Stimulated activated CD8-positive, alpha-beta memory T cell treated with anti-CD3 and anti-CD28 coated beads, Interleukin-4, amount 100 ng/mL, for 4 hours (primary cell): ENCODE measurements around the gene SP140.
A peak's percentile ranks its signal among the peaks of the same experiment; 100 is the strongest.
"Not testable (repeated sequence)": the region's sequence is repeated elsewhere in the genome, so short reads cannot be mapped to it uniquely, and the experiment has no call there.

Source experiments
- DNase-seq, 2 donors: peaks; one replicate each; pipeline ENCODE4 v3.0.0-alpha.2; 2020; ENCODE audit warnings: low read depth in 2 of 2, low spot score in 1 of 2

Gene SP140

GRCh38 chr2:230325316-230326243, 100.0 kb downstream of the SP140 start:
- no peak for DNase-seq

- DNase-seq: peak; percentile 45 to 68
Measured at GRCh38 chr2:230326453-230327417, 101.2 kb downstream of the SP140 start, which contains the start of gene SP140L. TSS of gene SP140L (plus strand) at chr2:230327193. CDS start at chr2:230327270, 77 bp downstream.

DNA sequence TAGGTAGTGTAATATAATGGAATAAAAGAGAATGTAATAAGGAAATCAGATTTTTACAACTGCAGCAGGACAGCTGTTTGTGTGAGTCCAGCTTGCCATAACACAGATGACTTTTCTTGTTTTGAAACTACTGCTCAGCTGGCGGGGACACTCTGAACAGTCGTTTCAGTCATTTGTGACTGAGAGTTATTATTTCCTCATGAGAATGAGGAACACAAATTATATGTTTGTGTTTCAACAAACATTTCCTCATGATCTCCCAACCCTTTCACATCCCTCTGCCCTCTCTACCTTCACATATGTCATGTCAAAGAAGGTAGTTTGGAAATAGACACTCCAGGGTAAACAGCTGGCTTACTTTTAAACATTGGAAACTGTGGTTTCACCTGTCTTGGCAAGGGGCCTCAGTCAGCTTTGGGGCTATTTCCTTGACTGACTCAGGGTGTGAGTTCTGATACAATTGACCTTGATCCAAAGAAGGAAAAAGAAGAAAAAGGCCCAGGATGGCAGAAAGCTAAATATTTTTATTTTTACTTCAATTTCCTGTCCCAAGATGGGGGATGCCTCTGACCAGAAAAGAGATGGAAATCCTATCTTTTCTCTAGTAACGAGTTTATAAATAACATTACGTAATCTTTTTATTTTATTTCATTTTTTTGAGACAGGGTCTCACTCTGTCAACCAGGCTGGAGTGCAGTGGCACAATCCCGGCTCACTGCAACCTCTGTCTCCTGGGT, 102.0 kb downstream of the SP140 start:
- DNase-seq: no peak

DNA sequence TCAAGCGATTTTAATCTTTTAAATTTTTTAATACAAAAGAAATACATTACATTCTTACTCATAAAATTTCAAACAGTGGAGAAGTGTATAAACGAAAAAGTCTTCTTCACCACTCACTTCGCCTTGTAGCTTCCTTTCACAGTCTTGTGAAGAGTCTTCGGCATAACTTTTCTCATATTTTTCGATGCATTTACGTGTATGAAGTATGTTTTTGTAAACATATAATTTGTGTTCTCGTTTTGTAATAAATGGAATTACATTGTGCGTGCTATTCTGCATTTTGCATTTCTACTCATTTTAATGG, 102.6 kb downstream of the SP140 start:
- DNase-seq: no peak

DNA sequence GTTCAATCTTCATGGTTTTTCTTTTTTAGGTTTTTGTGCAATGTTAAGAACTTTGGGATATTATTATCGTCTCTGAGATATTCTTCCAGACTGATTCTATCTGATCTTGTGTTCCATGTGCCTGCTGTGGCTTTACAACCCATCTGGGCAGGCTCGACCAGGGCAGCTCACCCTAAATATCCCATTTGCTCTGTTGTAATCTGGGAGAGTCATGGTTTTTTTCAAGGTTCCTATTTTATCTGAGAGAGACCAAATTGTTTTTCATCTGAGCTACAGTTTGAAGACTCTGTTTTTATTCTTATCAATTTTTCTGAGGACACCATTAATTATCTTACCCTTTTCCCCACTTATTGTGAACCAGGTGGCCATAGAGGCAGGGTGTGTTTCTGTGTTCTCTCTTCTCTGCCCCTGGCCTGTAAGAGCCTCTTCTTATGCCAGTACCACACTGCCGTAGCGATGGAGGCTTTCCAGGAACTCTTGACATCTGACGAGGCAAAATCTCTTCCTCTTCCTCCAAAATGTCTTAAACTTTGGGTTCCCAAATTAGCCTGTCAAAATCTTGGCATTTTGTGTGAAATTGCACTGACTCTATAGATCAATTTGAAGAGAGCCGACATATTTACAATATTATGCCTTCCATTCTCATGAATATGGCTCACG, 104.5 kb downstream of the SP140 start:
- DNase-seq: no peak

DNA sequence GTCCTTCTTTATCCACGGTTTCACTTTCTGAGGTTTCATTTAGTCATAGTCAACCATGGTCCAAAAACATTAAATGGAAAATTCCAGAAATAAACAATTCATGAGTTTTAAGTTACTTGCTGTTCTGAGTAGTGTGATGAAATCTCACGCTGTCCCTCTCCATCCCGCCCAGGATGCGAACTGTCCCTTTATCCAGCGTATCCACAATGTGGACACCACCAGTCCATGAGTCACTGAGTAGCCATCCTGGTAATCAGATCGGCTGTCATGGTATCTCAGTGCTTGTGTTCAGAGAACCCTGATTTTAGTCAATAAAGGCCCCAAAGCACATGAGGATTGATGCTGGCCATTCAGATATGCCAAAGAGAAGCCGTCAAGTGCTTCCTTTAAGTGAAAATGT, 105.2 kb downstream of the SP140 start:
- DNase-seq: no peak

DNA sequence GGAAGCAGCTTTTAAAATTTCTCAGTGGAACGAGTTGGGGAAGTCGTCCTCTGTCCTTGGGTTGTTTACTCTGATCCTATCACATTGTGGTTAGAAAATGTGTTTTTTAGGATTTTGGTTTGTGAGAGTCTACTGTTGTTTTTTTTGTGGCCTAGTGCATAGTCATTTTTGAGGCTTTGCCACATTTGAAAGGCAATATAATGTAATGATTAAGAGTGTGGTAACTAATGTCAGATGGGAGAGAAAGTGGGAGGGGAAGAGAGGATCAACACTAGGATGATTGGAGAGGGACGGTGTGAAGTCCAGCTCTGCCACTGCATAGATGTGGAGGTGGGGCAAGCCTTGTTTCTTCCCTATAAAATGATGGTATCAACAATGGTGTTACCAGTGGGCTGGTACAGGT, 109.9 kb downstream of the SP140 start:
- DNase-seq: no peak

GRCh38 chr2:230335864-230336506, 110.4 kb downstream of the SP140 start:
- no peak for DNase-seq

GRCh38 chr2:230341936-230342528, 116.5 kb downstream of the SP140 start:
- not testable (repeated sequence) for DNase-seq

GRCh38 chr2:230343041-230343624, 117.6 kb downstream of the SP140 start:
- not testable (repeated sequence) for DNase-seq

DNA sequence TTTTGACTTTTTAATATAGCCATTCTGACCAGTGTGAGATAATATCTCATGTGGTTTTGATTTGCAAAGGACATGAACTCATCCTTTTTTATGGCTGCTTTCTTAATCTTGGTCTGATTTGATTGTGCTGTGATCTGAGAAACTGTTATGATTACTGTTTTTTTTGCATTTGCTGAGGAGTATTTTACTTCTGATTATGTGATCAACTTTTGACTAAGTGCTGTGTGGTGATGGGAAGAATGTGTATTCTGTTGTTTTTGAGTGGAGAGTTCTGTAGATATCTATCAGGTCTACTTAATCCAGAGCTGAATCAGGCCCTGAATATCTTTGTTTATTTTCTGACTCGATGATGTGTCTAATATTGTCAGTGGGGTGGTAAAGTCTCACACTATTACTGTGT, 118.2 kb downstream of the SP140 start:
- no peak for DNase-seq

DNA sequence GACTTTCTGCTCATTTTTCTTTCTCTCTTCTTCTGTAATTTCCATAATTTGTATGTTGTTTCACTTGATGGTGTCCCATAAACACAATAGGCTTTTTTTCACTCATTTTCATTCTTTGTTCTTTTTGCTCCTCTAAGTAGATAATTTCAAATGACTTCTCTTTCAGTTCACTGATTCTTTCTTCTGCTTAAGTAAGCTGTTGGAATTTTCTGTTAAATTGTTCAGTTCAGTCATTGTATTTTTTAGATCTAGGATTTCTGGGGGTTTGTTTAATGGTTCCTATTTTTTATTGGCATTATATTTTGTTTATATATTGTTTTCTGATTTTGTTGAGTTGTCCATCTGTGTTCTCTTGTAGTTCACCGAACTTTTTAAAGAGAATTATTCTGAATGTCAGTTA, 120.9 kb downstream of the SP140 start:
- no peak for DNase-seq

GRCh38 chr2:230346921-230347533, 121.5 kb downstream of the SP140 start:
- DNase-seq: no peak

DNA sequence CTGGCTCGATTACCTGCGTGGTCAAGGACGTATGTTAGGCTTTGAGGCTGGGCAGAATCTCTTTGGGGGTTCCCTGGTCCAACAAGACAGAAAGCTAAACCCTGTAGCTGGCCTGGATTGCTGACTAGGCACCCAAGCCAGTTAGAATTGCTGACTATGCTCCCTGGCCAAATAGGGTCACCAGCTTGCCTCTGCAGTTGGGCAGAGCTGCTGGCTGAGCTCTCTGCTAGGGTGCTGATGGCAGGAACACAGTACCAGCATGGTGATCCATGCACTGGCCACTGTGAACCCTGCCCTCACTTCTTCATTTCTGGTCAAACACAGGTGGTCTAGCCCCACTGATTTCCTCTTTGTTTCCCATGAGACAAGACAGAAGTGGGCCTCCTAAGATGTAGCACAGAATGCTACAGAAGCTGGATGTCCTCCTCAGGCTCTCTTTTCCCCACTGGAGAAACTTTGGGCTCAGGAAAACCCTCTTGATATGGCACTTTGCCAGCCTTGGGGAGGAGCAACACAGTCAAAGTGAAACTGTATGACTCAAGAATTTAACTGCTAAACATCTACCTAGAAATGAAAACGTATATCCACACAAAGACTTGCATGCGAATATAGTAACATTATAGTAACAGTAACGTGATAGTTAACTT, 122.2 kb downstream of the SP140 start:
- DNase-seq: no peak

GRCh38 chr2:230348787-230349186, 123.3 kb downstream of the SP140 start:
- DNase-seq: no peak

DNA sequence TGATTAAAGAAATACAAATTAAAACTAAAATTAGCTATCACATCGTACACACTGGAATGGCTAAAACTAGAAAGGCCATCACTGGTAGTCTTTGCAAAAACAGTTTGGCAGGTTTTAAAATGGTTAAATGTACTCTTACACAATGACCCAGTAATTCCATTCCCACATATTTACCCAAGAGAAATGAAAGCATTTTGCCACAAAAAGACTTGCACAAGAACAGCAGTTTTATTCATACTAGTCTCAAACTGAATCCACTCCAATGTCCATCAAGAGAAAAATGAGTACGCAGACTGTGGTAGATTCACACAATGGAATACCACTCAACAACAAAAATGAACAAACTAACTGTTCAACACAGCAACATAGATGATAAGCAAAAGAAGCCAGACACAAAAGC, 130.5 kb downstream of the SP140 start:
- no peak for DNase-seq

DNA sequence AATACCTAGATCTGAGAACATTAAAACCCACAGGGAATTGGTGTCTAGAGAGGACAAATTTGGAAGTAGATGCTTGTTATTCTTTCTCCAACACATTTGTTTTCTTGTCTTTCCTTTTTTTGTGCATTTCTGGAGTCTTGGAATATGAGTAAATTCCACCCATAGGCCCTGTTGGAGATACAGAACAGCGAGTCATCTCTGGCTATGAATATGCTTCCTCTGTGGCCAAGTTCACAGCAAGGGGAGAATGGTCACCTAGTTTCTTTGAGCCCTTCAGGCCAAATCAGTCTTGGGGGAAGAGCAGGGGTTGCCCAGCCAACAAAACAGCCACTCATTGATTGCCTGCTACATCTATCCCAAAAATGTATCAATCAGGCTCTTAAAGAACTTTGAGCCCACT, 132.8 kb downstream of the SP140 start:
- no peak for DNase-seq

GRCh38 chr2:230360028-230360427, 134.5 kb downstream of the SP140 start:
- no peak for DNase-seq
